C4-2B (cell line): ENCODE data around the gene POGZ.

ENCODE experiments used
- ZFX ChIP-seq: fragments of 450-650 bp; IDR thresholded peaks from 2 replicates; pipeline ENCODE4 v1.6.1; 2017
- TF ChIP-seq, protein P1 (sequence below): fragments of 450-650 bp; conservative IDR thresholded peaks from 2 replicates; pipeline ENCODE4 v1.5.1; 2017; ENCODE audit warnings: mild to moderate bottlenecking

DNA sequence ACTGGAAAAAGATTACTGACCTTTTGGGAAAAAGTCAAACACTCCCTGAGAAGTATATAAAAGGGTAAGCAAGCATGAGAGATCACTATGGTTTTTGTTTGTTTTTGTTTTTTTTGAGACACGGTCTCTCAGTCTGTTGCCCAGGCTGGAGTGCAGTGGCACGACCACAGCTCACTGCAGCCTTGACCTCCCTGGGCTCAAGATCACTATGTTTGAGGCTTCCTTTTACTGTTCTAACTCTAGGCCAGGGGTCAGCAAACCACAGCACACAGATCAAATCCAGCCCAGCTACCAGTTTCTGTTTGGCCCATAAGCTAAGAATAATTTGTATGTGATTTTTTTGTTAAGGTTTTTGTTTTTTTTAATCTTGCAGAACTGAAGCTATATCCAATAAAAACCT lies 34.2 kb downstream of the POGZ start:
- TF ChIP-seq, protein P1, sequence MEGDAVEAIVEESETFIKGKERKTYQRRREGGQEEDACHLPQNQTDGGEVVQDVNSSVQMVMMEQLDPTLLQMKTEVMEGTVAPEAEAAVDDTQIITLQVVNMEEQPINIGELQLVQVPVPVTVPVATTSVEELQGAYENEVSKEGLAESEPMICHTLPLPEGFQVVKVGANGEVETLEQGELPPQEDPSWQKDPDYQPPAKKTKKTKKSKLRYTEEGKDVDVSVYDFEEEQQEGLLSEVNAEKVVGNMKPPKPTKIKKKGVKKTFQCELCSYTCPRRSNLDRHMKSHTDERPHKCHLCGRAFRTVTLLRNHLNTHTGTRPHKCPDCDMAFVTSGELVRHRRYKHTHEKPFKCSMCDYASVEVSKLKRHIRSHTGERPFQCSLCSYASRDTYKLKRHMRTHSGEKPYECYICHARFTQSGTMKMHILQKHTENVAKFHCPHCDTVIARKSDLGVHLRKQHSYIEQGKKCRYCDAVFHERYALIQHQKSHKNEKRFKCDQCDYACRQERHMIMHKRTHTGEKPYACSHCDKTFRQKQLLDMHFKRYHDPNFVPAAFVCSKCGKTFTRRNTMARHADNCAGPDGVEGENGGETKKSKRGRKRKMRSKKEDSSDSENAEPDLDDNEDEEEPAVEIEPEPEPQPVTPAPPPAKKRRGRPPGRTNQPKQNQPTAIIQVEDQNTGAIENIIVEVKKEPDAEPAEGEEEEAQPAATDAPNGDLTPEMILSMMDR, result no peak
- TF ChIP-seq ZFX, result no peak
